HG02840 (cell line): Measurements from ENCODE around the gene ANKRD53.

Experiments
- ATAC-seq: cut with Tn5 transposase; IDR thresholded peaks from one replicate; pipeline ENCODE4 v1.9.1; 2021; ENCODE audit warnings: mild to moderate bottlenecking, moderate library complexity, moderate number of reproducible peaks; ENCODE audit not compliant: unreplicated experiment, low FRiP score

ANKRD53 gene, protein sequence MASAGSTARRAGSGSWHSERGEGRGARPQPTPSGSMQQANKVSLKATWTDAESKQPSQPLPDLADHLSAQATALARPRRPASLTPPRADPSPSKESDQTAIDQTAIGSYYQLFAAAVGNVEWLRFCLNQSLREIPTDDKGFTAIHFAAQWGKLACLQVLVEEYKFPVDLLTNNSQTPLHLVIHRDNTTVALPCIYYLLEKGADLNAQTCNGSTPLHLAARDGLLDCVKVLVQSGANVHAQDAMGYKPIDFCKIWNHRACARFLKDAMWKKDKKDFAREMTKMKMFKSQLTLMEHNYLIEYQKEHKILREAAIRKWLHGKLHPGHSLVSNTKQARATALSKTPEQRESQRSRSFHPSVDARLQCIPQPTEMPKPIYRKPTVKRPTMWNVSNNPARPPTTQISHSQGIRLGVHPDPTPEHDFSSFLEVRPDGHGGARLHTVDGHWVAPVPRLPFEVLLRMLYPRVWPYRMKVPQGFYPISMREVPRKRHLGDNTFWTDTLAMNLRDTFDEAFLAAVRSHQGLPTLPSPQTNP

DNA sequence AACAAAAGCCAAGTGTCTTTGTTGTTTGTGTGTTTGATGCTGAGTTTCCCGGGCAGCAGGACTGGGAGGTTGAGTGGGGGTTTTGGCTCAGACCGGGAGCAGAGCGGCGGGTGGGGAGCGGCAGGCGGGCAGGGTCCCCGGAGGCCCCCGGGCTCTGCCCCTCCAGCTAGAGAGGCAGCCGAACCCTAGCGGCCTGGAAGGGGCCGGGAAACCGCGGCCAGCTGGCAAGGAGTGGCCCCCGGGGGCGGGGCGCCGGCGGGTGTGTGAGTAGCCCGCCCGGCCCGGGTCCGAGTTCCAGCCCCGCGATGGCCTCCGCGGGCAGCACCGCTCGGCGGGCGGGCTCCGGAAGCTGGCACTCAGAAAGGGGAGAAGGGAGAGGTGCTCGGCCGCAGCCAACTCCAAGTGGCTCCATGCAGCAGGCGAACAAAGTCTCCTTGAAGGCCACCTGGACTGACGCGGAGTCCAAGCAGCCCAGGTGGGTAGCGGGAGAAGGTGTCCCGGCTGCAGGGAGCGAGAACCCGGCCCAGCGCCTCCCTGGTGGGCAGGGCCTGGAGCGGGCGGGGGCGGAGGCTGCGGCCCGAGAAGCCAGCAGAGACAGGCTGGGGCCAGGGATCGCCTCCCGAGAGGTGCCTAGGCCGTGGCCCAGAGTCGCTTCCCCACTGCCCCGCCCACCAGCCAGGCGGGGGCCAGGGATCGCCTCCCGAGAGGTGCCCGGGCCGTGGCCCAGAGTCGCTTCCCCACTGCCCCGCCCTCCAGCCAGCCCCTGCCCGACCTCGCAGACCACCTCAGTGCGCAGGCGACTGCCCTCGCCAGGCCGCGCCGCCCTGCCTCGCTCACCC, at the start of gene ANKRD53:
ANKRD53 (plus strand) TSS at position 290 of the 839 bp plus-strand sequence; CDS start at position 306, 16 bp downstream.
- ATAC-seq, result no peak

DNA sequence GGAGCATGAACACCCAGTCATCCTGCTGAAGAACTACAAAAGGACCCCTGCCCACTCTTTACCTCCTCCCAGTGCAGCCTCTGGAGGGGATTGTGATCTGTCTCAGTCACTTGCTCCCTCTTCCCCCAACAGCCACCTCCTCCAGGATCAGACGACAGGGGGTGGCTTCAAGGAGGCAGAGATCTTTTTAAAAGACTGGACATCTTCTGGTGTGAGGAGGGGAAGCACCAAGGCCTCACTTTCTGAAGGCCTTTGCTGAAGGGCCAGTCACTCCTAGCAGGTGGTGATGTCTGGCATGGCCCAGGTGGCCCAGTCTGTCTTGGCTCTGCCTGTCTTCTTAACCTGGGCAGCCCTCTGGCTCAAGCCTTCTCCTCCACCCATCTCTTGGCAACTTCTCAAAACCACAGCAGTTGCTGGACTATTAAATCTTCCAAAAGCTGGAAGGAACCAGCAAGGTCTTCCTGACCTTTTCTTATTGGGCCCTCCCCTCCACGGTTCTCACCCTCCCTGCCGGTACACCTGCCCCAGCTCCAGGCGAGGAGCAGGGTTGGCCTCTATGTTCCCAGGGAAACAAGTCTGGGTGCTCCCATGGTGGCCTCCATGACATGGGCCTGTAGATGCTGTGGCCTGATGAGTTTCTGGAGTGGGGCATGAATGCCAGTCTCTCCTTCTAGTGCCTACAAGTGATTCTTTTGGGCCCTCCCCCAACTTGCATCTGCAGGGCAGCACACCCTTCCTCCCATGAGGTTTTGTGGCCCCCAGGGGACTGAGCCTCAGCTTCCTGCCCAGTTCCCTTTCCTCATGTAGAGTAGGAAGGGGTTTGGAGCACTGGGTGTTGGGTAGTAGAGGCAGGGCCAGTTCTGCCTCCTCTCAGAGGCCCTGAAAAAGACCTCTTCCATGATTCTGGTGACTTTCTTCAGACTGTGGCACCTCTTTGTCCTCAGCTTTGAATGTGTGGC, 47.8 kb upstream of the ANKRD53 start:
- ATAC-seq, result no peak

DNA sequence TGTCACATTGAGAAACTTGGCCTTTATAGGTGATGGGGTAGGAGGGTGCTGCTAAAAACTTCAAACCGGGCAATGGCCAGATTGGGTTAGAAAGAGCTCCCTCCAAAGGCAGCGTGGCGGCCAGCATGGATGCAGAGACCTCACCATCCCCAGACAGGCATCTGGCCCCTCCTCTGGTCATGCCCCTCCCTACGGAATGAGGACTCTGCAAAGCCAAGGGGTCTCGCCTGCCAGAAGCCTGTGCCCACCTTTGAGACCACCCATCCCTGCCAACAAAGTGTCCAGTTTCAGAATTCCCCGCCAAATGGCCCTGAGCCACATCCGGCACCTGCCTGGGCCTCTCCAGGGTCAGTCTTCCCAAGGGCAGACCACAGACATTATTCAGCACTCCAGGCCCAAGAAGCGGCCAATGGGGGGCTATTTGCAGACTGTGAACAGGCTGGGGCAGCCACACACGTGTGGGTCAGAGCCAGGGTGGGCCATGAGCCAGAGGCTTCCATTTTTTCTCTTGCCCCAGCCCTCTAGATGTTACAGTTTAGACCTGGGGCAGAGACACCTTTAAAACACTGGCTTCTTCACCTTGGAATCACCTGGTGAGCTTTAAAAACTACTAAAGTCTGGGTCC, 46.9 kb upstream of the ANKRD53 start:
- ATAC-seq, result no peak

DNA sequence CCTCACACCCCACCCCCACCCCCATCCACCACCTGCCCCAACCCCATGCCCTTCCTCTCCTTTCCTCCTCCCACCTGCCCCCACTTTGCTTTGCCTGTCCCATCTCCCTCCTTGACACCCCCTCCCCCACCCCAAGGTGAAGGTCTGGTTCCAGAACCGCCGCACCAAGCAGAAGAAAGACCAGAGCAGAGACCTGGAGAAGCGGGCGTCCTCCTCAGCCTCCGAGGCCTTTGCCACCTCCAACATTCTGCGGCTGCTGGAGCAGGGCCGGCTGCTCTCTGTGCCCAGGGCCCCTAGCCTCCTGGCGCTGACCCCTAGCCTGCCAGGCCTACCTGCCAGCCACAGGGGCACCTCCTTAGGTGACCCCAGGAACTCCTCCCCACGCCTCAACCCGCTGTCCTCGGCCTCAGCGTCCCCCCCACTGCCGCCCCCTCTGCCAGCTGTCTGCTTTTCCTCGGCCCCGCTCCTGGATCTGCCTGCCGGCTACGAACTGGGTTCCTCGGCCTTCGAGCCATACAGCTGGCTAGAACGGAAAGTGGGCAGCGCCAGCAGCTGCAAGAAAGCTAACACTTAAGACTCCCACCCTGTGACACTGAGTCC, 45.7 kb upstream of the ANKRD53 start:
- ATAC-seq, result no peak

DNA sequence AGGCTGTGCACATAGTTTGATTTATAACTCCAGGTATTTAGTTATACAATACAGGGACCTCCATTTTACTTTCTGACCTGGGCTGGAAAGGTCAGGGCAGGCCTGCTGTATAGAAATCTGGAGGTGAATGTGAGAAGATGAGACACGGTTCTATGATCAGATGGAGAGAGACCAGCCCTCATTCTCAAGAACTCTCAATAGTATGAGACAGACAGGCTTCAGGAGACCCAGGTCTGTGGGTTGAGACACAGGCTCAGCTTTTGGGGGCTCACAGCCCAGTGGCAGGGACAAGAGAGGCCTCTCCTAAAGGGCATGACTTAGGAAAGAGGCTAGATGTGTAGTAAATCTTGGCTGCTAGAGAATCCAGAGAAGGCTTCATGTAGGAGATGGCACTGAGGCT, 43.4 kb upstream of the ANKRD53 start:
- ATAC-seq, result no peak

DNA sequence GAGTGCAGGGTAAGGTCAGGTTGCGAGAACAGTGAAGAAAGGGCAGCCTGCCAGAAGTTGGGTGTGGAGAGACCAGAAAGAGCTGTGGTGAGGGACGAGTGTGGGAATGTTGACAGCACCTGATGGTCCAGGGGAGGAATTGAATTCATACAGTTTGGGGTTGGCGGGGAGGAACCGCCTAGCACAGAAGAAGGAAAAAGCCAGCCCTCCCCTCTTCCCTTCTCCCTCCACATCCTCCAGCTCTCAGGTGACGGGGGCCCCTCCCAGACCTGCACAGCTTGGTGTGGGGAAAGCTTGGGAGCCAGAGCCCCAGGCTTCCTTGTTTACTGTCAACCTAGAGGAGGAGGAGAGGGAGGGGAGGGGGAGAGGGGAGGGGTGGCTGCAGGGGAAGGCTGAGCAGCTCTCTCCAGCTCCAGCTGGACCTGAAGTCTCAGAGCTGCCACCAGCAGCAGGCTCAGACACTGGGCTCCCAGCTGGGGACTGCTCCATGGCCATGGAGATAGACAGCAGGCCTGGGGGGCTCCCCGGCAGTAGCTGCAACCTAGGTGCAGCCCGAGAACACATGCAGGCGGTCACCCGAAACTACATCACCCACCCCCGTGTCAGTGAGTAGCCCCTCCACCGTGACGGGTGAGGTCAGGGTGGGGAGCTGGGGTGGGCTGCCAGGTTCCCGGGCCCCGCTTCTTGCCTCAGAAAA, 42.8 kb upstream of the ANKRD53 start, which contains the start of gene ATP6V1B1:
ATP6V1B1 (plus strand) TSS at position 433 of the 697 bp plus-strand sequence; CDS start at position 488, 55 bp downstream.
- ATAC-seq, result no peak

DNA sequence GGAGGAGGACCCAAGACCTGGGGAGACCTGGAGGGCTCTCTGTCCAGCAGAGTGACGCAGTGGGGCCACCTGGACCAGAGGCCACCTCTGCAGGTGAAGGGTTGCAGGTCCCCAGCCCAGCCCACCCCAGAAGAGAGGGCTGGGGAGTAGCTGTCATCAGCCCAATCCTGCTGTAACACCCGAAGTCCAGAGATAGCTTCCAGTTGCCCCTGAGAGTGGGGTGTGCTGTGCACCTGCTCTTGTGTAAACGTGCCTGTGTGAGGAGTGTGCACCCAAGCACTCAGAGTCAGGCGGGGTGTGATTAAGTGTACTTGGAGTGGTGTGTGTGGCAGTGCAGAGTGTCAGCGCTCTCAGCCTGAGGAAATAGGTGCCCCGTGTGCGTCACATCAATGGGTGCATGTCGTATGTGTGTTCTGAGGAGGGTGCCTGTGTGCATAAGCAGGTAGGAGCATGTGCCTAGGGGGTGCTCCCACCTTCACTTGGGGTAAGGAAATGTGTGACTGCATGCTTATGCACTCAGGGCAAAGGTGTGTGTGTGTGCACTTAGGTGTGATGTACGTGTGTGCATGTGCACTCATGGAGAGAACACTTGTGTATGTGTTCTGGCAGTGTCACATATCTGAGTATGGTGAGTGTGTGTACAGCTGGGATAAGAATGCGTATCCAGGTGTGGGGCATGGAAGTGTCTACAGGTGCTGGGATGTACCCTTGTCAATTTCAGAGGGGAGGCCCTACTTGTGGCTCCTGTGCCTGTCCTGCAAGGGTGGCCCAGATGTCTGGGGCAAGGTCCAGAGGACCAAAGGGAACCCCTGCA, 42.1 kb upstream of the ANKRD53 start:
- no peak for ATAC-seq

DNA sequence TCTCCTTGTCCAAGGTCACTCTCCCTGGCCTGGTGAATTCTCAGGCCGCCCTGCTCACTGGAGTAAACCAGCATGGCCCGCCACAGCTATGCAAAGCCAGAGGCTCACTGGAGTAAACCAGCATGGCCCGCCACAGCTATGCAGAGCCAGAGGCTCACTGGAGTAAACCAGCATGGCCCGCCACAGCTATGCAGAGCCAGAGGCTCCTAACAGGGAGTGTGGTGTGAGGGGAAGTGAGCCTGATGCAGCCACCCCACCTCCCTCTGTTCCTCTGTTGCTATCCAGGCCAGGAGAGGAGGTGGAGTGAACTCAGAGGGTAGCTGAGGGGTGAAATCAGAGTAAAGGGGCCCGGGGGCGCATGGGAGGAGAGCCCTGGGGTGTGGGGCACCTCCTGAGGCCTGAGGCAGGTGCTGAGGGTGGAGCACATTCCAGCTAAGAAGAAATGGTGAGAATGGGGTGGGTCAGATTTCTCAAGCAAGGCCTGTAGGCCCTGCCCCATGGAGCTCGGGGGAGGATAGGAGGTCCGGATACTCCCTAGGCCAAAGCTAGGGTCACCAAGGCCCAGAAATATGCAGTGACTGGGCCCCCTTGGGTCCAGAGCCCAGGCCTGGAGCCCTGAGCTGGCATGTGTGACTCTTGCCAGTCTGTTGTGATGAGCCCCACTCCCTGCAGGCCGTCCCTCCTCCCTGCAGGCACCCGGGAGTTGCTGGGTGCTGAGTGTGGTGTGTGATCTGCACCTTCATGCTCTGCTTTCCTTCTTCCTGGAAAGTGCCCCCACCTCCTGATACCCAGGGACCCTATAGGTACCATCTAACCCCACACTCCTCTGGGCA, 41.2 kb upstream of the ANKRD53 start:
- no peak for ATAC-seq

DNA sequence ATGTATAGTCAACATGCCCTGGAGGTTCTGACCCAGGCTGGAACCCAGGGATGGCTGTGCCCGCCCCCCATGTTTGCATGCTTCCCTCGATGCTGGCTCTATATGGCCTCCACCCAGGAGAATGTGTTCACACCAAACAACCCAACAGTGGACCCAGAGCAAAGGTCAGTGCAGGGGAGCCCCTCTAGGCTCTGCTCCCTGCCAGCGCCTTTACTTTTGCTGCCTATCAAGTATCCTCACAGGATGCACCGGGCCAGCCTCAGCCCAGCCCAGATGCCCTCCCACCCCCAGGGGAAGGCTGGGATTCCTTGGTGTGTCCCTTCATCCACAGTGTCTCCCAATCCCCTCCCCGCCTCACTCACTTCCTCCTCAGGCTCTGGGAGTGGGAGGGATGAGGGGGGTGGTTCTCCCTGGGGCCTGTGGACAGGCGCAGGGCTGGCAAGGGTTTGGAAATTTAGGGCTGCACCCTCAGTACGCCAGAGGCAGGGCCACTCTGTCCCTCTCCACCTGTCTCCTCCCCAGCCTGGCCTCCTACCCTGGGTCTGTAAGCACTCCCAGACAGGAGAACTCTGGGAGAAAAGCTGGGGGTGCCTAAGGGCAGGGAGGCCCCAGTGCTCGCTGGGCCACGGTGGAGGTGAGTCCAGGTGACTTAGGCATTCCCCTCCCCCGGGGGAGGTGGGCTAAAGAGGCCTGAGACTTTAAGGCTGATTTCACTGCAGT, 40.4 kb upstream of the ANKRD53 start:
- ATAC-seq, result no peak

DNA sequence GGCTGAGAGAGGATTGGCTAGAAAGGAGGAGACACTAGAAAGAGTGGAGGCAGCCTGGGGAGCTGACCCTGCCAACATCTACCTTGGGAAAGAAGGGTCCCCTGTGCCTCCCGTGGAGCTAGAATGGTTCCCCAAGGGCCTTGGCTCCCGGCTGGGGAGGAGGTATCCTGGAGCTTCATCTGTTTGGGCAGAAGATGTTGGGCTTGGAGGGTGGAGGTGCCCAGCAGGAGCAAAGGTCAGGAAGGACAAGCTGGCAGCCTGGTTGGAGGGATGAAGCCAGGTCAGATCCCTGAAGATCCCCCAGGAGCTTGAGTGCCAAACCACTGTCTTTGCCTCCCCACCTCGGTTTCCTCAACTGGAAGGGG, 39.9 kb upstream of the ANKRD53 start:
- ATAC-seq, result no peak

DNA sequence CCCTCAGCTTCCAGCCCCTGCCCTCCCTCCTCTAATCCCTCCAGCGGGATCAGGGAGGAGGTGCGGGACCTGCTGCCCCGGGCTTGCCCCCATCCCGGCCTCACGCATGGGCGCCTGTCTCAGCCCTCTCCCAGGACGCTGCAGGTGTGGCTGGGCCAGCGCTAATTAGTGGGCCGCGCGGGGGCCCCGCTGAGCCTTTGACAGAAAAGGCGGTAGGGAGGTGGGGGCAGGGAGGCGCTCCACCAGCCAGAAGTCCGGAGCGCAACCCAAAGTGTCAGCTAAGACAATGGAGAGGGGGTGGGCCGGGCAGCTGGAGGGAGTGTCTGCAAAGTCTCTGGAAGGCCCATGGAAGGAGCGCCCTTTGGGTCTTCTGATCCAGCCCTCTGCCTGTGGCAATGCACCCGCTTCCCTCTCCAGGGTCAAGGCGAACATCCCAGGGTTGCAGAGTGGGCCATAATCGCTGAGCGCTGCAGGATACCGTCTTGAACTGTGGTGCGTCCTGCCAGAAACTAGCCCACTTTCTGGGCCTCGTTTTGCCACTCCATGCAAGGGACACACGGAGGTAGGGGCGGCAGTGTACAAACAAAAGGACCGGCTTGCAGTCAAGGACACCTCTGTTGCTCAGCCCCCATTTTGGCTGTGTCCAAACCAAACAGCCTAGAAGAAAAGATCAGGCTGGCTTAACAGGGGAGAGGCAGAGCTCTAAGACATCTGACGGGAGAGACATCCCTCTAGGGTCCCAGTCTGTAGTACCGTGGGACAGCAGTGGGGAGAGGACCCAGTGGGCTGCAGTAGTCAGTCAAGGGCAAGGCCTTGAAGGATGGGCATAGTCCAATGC, 39.2 kb upstream of the ANKRD53 start:
- no peak for ATAC-seq

DNA sequence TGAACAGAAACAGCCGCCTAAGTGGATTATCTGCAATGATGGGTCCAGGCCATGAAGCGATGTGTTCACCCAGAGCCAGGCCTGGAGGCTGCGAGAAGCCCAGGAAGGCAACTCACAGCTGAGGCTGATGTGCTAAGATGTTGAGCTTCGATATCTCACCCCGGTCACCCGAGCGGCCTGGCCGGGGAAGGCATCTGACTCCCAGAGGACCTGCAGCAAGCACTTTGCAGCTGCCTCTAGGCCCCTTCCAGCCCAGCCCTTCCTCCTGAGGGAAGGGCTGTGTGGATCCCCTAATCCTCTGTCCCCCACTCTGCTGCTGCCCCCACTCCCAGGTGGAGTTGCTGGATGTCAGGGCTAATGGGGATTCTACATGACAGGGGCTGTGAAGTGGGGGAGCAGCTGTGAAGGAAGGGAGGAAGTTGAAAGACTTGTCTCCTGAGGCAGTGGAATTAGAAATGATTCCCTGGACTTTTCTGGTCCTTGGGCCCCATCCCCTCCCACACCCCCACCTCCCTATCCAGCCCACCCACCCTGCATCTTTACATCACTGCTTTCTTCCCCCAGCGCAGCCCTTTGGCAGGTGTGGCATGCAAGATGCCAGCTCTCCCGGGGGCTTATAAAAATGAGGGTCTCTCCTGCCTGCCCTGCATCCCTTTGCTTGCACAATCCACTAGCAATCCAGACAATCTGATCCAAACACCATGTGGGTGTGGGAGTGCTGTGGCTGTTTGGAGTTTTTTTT, 38.4 kb upstream of the ANKRD53 start:
- ATAC-seq, result no peak

DNA sequence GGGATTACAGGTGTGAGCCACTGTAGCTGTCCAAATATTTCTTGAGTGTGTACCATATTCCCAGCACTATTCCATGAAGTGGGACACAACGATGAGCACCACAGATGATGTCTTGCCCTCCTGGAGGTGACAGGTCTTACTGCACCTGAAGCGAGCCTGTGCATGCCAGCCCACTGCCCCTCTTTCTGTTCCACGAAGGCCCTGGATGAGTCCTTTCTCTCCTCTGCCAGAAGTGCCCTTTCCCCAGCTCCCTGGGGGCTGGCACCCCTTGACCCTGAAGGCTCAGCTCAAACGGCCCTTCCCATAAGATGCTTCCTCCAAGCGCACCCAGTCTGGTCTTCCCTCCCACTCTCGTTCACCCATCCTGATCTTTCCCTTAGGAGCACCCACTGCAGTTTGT, 37.2 kb upstream of the ANKRD53 start:
- no peak for ATAC-seq

DNA sequence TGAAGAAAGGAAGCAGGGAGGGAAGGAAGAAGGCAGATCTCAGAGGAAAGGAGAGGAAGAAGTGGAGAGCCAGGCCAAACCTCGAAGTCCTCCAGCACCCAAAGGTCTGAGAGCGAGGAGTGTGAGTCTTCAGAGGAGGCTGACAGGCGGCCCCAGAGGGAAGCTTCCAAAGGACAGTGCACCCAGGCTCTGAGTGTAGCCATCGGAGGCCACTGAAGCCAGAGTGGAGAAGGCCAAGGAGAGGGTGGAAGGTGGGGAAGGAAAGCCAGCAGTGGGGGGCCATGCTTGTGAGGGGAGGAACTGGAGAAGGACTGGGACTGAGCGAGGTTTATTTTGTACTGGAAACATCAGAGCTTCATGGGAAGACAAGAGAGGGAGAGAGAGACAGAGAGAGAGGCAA, 36.7 kb upstream of the ANKRD53 start:
- ATAC-seq, result no peak
